ENCODE measurements around the gene KYAT1. TPM values are rescaled to one million over a fixed set of nuclear protein-coding genes. Genes with fewer than 3 reads are reported as not detected.
A peak's percentile ranks its signal among the peaks of the same experiment; 100 is the strongest.
"Not testable (repeated sequence)": the region's sequence is repeated elsewhere in the genome, so short reads cannot be mapped to it uniquely, and the experiment has no call there.

The KYAT1 gene
- polyA plus RNA-seq, 1 donor, result 4.5 TPM

- peak; percentile 98 for DNase-seq
Measured at GRCh38 chr9:128818099-128818838, 63.5 kb downstream of the KYAT1 start, which contains the start of gene ENDOG. Gene ENDOG (plus strand): TSS chr9:128818500. CDS start chr9:128818685, 185 bp downstream.

- no peak for DNase-seq
Measured at GRCh38 chr9:128810873-128811272, 70.9 kb downstream of the KYAT1 start.

- DNase-seq, result no peak
Measured at GRCh38 chr9:128809831-128810230, 71.9 kb downstream of the KYAT1 start.

- no peak for DNase-seq
Measured at GRCh38 chr9:128809036-128809599, 72.6 kb downstream of the KYAT1 start.

GRCh38 chr9:128808543-128808942 is 73.2 kb downstream of the KYAT1 start:
- DNase-seq, result no peak

- DNase-seq, result no peak
Measured at GRCh38 chr9:128807827-128808226, 73.9 kb downstream of the KYAT1 start.

GRCh38 chr9:128805661-128806060 is 76.1 kb downstream of the KYAT1 start:
- DNase-seq, result no peak

GRCh38 chr9:128802482-128802881 is 79.3 kb downstream of the KYAT1 start:
- DNase-seq, result no peak

GRCh38 chr9:128800061-128800460 is 81.7 kb downstream of the KYAT1 start:
- no peak for DNase-seq

GRCh38 chr9:128798896-128799295 is 82.9 kb downstream of the KYAT1 start:
- DNase-seq, result no peak

- not testable (repeated sequence) for DNase-seq
Measured at GRCh38 chr9:128794961-128795360, 86.8 kb downstream of the KYAT1 start.

- DNase-seq, result no peak
Measured at GRCh38 chr9:128792978-128793686, 88.6 kb downstream of the KYAT1 start.

- DNase-seq, result no peak
Measured at GRCh38 chr9:128792134-128792533, 89.6 kb downstream of the KYAT1 start.

- DNase-seq, result no peak
Measured at GRCh38 chr9:128790536-128790935, 91.2 kb downstream of the KYAT1 start.

GRCh38 chr9:128788445-128788844 is 93.3 kb downstream of the KYAT1 start:
- no peak for DNase-seq

GRCh38 chr9:128787659-128788058 is 94.1 kb downstream of the KYAT1 start:
- peak; percentile 24 for DNase-seq

GRCh38 chr9:128786681-128787601 is 94.8 kb downstream of the KYAT1 start, which contains the start of gene TBC1D13:
Gene TBC1D13 (plus strand): TSS chr9:128787253. CDS start chr9:128787354, 101 bp downstream.
- peak; percentile 77 for DNase-seq

GRCh38 chr9:128785427-128785826 is 96.3 kb downstream of the KYAT1 start:
- DNase-seq, result no peak
